HG03342 (cell line): ENCODE measurements around the gene HDAC11.
"Not testable (repeated sequence)": the region's sequence is repeated elsewhere in the genome, so short reads cannot be mapped to it uniquely, and the experiment has no call there.

ENCODE experiments used
- ATAC-seq: cut with Tn5 transposase; IDR thresholded peaks from one replicate; pipeline ENCODE4 v1.9.1; 2021; ENCODE audit warnings: mild to moderate bottlenecking, moderate library complexity; ENCODE audit not compliant: unreplicated experiment

Gene HDAC11

GRCh38 chr3:13479582-13480339, at the start of gene HDAC11:
Gene HDAC11, plus strand, starts transcription at chr3:13480306. Its CDS starts 42 bp downstream, at chr3:13480348.
- peak; percentile 97 for ATAC-seq

- not testable (repeated sequence) for ATAC-seq
Observed at GRCh38 chr3:13430411-13430875, 49.7 kb upstream of the HDAC11 start.

GRCh38 chr3:13432093-13432492, 48.0 kb upstream of the HDAC11 start:
- ATAC-seq = no peak

- no peak for ATAC-seq
Observed at GRCh38 chr3:13433912-13434311, 46.2 kb upstream of the HDAC11 start.

DNA sequence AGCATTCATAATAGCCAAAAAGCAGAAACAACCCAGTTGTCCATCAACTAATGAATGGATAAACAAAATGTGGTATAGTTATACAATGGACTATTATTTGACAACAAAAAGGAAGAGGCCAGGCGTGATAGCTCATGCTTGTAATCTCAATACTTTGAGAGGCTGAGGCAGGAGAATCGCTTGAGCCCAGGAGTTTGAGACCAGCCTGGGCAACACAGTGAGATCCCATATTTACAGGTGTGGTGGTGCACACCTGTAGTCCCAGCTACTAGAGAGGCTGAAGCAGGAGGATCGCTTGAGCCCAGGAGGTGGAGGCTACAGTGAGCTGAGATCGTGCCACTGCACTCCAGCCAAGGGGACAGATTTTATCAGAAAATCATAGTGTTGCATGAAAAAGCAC, 43.9 kb upstream of the HDAC11 start:
- not testable (repeated sequence) for ATAC-seq

DNA sequence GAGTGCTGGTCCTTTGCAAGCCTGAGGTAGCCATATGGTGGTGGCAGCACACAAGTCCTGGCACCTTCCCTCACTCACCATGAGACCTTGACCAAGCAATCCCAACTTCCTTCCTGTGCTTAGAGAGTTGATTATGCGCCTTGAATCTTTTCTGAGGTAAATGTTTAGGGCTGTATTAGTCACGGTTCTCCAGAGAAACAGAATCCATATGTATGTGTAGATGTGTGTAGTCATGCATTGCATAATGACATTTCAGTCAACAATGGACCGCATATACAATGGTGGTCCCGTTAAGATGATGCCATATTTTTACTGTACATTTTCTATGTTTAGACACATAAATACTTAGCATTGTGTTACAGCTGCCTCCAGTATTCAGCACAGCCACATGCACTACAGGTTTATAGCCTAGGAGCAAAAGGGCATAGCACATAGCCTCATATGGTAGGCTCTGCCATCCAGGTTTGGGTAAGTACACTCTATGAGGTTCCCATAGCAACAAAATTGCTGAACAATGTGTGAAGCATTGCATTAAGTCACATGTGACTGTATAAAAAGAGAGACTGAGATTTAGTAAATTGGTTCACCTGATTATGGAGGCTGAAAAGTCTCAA, 39.8 kb upstream of the HDAC11 start:
- no peak for ATAC-seq

- ATAC-seq = not testable (repeated sequence)
Observed at GRCh38 chr3:13442882-13443281, 37.2 kb upstream of the HDAC11 start.

- peak; percentile 10 for ATAC-seq
Observed at GRCh38 chr3:13451301-13451673, 28.8 kb upstream of the HDAC11 start.

- ATAC-seq = no peak
Observed at GRCh38 chr3:13452490-13453335, 27.4 kb upstream of the HDAC11 start.

DNA sequence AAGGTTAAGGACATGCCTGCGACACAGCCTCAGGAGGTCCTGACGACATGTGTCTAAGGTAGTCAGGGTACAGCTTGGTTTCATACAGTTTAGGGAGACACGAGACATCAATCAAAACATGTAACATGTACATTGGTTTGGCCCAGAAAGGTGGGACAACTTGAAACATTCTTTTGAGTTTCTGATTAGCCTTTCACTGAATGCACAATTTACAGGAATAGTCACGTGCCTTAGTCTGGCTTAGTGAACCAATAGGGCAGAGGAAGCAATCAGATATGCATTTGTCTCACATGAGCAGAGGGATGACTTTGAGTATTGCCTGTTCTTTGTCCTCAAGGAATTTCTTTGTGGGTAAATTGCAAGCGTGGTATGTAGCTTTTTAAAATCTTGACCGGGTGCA, 24.5 kb upstream of the HDAC11 start:
- no peak for ATAC-seq

DNA sequence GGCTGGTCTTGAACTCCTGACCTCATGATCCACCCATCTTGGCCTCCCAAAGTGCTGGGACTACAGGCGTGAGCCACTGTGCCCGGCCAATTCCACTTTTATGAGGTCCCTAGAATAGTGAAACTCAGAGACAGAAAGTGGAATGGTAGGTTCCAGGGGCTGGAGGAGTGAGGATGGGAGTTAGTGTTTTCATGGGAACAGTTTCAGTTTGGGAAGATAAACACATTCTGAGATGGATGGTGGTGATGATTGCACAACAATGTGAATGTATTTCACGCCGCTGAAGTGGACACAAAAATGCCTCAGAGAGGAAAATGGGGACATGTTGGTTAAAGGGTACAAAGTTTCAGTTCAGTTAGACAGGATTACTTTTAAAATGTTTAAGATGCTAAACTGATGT, 22.5 kb upstream of the HDAC11 start:
- no peak for ATAC-seq

- ATAC-seq = no peak
Observed at GRCh38 chr3:13459605-13460340, 20.3 kb upstream of the HDAC11 start.

DNA sequence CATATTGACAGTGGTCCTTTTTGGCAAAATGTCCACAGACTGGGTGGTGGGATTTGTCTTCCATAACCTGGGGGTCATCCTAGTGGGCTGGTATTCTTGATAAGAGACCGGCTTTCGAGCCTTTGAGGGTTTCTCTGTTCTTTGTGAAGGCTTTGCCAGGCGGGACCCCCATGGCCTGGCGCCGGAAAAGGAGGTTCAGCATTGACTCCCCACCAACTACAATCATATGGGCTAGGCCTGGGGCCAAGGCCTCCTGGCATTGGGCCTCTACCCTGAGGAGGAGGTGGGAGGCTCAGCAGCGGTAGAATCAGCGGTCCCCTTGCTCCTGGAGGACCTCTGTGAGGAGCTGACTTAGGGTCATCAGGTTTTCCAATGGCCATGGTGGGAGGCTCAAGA, 19.8 kb upstream of the HDAC11 start:
- no peak for ATAC-seq

DNA sequence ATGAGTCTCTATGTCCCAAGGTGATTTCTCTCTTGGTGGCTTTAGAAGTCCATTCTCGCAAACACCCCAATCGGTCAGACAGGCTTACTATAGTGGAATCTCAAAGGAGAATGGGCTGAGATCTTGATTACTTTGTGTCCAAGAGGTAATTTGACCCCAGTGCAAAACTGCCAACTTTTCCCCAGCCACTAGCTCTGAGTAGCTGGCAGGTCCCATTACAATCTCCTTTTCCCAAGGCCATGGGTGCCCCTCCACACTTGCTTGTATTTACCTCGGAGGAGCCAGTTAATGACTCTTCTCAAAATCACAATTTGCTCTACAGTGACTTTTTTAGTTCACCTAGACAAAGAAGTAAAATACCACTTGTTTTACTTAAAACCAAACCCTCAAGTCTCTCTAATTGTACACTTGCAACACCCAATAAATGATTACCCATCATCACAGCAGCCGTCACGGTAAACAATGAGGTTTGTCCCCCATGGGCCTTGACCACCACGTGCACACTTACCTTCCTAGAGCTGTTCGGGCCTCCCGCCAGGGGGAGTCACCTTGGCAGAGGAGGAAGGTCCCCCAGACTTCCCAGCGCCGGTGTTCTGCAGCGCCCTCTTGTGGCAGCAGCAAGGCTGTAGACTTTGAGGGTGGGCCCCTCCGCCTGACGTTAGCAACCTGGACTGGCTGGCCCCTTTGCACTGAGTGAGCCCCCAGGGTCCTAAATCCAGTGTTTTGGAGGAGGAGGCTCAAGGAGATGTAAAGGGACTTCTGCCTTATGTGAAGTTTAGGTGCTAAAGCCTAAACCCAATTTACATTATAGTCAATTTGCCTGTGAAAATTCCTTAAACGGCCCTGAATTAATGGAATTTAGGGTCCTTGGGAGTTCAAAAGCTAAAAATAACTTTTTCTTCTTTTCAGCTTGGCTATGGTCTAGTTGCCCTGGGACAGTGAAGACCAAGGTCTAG, 18.7 kb upstream of the HDAC11 start:
- ATAC-seq = peak; percentile 87

GRCh38 chr3:13462125-13462629, 17.9 kb upstream of the HDAC11 start:
- ATAC-seq = no peak

GRCh38 chr3:13462822-13463221, 17.3 kb upstream of the HDAC11 start:
- no peak for ATAC-seq

GRCh38 chr3:13463618-13464400, 16.3 kb upstream of the HDAC11 start:
- ATAC-seq = no peak

DNA sequence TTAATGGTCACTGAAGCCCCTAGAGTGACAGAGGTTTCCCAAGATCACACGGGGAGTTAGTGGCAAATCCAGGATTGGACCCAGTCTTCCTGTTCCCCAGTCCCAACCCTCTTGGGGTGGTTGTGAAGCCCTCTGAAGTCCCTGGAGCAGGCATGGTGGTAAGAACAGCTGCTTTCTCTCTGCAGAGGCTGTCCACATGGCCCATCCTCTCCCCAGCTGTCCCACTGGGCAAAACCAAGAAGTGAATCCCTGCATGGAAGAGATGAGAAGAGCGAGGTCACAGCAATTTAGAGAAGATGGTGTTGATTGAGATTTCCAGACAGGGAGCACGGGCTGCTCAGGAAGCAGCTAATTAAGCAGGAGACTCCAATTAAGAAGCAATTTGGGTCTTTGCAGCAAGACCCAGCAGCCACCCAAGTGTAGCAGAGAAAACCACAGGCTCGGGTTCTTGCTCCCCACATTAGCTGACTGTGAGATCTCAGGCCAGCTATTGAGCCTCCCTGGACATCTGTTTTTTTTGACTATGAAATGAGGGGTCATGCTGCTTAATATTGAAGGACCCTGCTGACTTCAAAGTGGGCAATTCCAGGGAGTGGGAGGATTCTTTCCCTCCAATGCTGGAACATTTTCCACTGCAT, 14.8 kb upstream of the HDAC11 start:
- ATAC-seq = no peak
